Mucosa of rectum (tissue), 2 donors: ENCODE measurements around the gene ST8SIA4.

Source experiments
- H3K27ac ChIP-seq, 2 donors: one replicate each; pipeline ENCODE4 v1.7.0; 2013; ENCODE audit warnings: inconsistent platforms in 2 of 2, low read depth in 2 of 2, low read length in 2 of 2
- H3K27me3 ChIP-seq, 2 donors: one replicate each; pipeline ENCODE4 v1.7.0; 2013; ENCODE audit warnings: low read length in 2 of 2; ENCODE audit not compliant: control insufficient read depth in 2 of 2, insufficient read depth in 2 of 2
- H3K36me3 ChIP-seq, 2 donors: one replicate each; pipeline ENCODE4 v1.7.0; 2013; ENCODE audit warnings: low read length in 2 of 2; ENCODE audit not compliant: control insufficient read depth in 2 of 2, insufficient read depth in 2 of 2
- H3K4me1 ChIP-seq, 2 donors: one replicate each; pipeline ENCODE4 v1.7.0; 2013; ENCODE audit warnings: low read length in 2 of 2, mild to moderate bottlenecking in 1 of 2; ENCODE audit not compliant: control insufficient read depth in 2 of 2, insufficient read depth in 2 of 2
- H3K4me3 ChIP-seq, 2 donors: one replicate each; pipeline ENCODE4 v1.7.0; 2013; ENCODE audit warnings: low read length in 2 of 2
- H3K9ac ChIP-seq, 2 donors: one replicate each; pipeline ENCODE4 v1.7.0; 2013; ENCODE audit warnings: low read length in 2 of 2, low read depth in 1 of 2, mild to moderate bottlenecking in 1 of 2
- H3K9me3 ChIP-seq, 2 donors: one replicate each; pipeline ENCODE4 v1.7.0; 2013; ENCODE audit warnings: low read length in 2 of 2; ENCODE audit not compliant: control insufficient read depth in 2 of 2
- donor health status: healthy.
- donor health status: Normal muscosa, but diverticular disease.

ST8SIA4 gene

GRCh38 chr5:100867039-100867562 lies 36.0 kb downstream of the ST8SIA4 start:
- H3K27ac ChIP-seq: no peak overlapping the region
- no peaks in the 10 kb centered on the region for H3K27me3 ChIP-seq
- H3K9ac ChIP-seq: no peak overlapping the region
- H3K36me3 ChIP-seq: no peaks in the 10 kb centered on the region
- H3K9me3 ChIP-seq: no peaks in the 10 kb centered on the region
- no peaks in the 10 kb centered on the region for H3K4me1 ChIP-seq
- H3K4me3 ChIP-seq: no peak overlapping the region

- Histone ChIP-seq H3K27me3 (no peaks in the 10 kb centered on the region), H3K4me1 (no peaks in the 10 kb centered on the region), H3K4me3 (no peak overlapping the region), H3K27ac (no peak overlapping the region), H3K9me3 (no peaks in the 10 kb centered on the region), H3K9ac (no peak overlapping the region), H3K36me3 (no peaks in the 10 kb centered on the region)
Measured at GRCh38 chr5:100864931-100865330, 38.2 kb downstream of the ST8SIA4 start.

- Histone ChIP-seq H3K9me3 (no peaks in the 10 kb centered on the region), H3K27me3 (no peaks in the 10 kb centered on the region), H3K27ac (no peak overlapping the region), H3K4me1 (no peaks in the 10 kb centered on the region), H3K4me3 (no peak overlapping the region), H3K9ac (no peak overlapping the region), H3K36me3 (no peaks in the 10 kb centered on the region)
Measured at GRCh38 chr5:100863739-100864138, 39.3 kb downstream of the ST8SIA4 start.

- Histone ChIP-seq H3K27me3 (no peaks in the 10 kb centered on the region), H3K4me1 (no peaks in the 10 kb centered on the region), H3K4me3 (no peak overlapping the region), H3K36me3 (no peaks in the 10 kb centered on the region), H3K27ac (no peak overlapping the region), H3K9ac (no peak overlapping the region), H3K9me3 (no peaks in the 10 kb centered on the region)
Measured at GRCh38 chr5:100861148-100861547, 41.9 kb downstream of the ST8SIA4 start.

GRCh38 chr5:100860407-100860806 lies 42.7 kb downstream of the ST8SIA4 start:
- no peaks in the 10 kb centered on the region for H3K36me3 ChIP-seq
- no peak overlapping the region for H3K27ac ChIP-seq
- H3K9me3 ChIP-seq: no peaks in the 10 kb centered on the region
- H3K4me3 ChIP-seq: no peak overlapping the region
- no peaks in the 10 kb centered on the region for H3K27me3 ChIP-seq
- H3K9ac ChIP-seq: no peak overlapping the region
- H3K4me1 ChIP-seq: no peaks in the 10 kb centered on the region

- Histone ChIP-seq H3K36me3 (no peaks in the 10 kb centered on the region), H3K27me3 (no peaks in the 10 kb centered on the region), H3K9ac (no peak overlapping the region), H3K4me1 (no peaks in the 10 kb centered on the region), H3K9me3 (no peaks in the 10 kb centered on the region), H3K27ac (no peak overlapping the region), H3K4me3 (no peak overlapping the region)
Measured at GRCh38 chr5:100858987-100859545, 44.0 kb downstream of the ST8SIA4 start.

GRCh38 chr5:100856462-100856861 lies 46.6 kb downstream of the ST8SIA4 start:
- Histone ChIP-seq H3K4me1 (no peaks in the 10 kb centered on the region), H3K36me3 (no peaks in the 10 kb centered on the region), H3K4me3 (no peak overlapping the region), H3K27me3 (no peaks in the 10 kb centered on the region), H3K9me3 (no peaks in the 10 kb centered on the region), H3K27ac (no peak overlapping the region), H3K9ac (no peak overlapping the region)

- no peaks in the 10 kb centered on the region for H3K4me1 ChIP-seq
- no peak overlapping the region for H3K4me3 ChIP-seq
- no peaks in the 10 kb centered on the region for H3K36me3 ChIP-seq
- H3K9me3 ChIP-seq: no peaks in the 10 kb centered on the region
- H3K27ac ChIP-seq: no peak overlapping the region
- H3K9ac ChIP-seq: no peak overlapping the region
- no peaks in the 10 kb centered on the region for H3K27me3 ChIP-seq
Measured at GRCh38 chr5:100855937-100856430, 47.1 kb downstream of the ST8SIA4 start.

GRCh38 chr5:100855295-100855694 lies 47.8 kb downstream of the ST8SIA4 start:
- H3K36me3 ChIP-seq: no peaks in the 10 kb centered on the region
- no peaks in the 10 kb centered on the region for H3K9me3 ChIP-seq
- peak overlapping the region in 1 of 2 donors; percentile 0 for H3K27ac ChIP-seq
- H3K4me1 ChIP-seq: no peaks in the 10 kb centered on the region
- H3K4me3 ChIP-seq: no peak overlapping the region
- H3K27me3 ChIP-seq: no peaks in the 10 kb centered on the region
- H3K9ac ChIP-seq: no peak overlapping the region

GRCh38 chr5:100854591-100854990 lies 48.5 kb downstream of the ST8SIA4 start:
- Histone ChIP-seq H3K27me3 (no peaks in the 10 kb centered on the region), H3K27ac (peak overlapping the region in 1 of 2 donors; percentile 0), H3K9ac (no peak overlapping the region), H3K36me3 (no peaks in the 10 kb centered on the region), H3K4me1 (no peaks in the 10 kb centered on the region), H3K9me3 (no peaks in the 10 kb centered on the region), H3K4me3 (no peak overlapping the region)
